Hindlimb muscle (tissue), 1 donor: ENCODE measurements around the gene PRSS27. TPM values are rescaled to one million over a fixed set of nuclear protein-coding genes. Genes with fewer than 3 reads are reported as not detected.
"Not testable (repeated sequence)": the region's sequence is repeated elsewhere in the genome, so short reads cannot be mapped to it uniquely, and the experiment has no call there.

ENCODE experiments used
- DNase-seq: peaks from one replicate; pipeline ENCODE4 v3.0.0-alpha.2; 2013
- polyA plus RNA-seq: library from polyadenylated mRNA; unstranded; fragments of 120-200 nt; gene quantifications from one replicate; pipeline ENCODE4 v1.2.1, GENCODE V29; 2013; ENCODE audit not compliant: insufficient read length

PRSS27 gene
- polyA plus RNA-seq, 1 donor, result 1.0 TPM

DNA sequence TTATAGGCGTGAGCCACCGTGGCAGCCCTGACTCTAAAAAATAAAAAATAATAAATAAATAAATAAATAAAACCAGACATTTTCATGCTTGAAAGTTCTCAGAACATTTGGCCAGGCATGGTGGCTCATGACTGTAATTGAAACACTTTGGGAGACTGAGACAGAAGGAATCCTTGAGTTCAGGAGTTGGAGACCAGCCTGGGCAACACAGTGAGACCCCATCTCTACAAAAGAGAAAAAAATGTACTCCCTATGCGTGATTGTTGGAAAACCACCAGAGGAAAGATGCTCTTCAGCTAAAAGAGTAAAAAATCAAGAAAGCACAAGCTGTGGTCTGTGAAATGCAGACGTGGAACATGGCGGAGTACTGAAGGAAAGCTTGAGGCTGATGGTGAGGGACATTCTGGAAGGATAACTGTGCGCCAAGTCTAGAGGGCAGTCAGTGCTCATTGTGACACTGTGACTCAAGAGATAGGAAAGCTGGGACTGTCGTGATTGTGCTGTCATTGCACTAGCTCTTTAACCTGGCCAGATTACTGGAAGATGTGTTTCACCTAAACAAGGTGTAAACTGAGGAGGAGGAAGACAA, 4.2 kb upstream of the PRSS27 start:
- DNase-seq, result no peak

DNA sequence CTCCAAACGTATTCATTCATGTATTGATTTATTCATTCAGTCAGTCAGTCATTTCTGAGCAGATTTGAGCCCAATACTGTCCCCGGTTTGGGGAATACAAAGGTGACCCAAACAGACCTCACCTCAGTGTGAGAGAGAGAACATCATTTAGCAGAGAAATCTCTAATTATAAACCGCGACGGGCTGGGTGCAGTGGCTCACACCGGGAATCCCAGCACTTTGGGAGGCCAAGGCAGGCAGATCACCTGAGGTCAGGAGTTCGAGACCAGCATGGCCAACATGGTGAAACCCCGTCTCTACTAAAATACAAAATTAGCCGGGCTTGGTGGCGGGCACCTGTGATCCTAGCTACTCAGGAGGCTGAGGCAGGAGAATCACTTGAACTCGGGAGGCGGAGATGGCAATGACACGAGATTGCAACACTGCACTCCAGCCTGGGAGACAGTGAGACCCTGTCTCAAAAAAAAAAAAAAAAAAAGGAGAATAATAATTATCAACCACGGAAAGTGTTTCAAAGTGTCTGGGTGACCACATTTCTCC, 1.7 kb upstream of the PRSS27 start:
- DNase-seq, result not testable (repeated sequence)

DNA sequence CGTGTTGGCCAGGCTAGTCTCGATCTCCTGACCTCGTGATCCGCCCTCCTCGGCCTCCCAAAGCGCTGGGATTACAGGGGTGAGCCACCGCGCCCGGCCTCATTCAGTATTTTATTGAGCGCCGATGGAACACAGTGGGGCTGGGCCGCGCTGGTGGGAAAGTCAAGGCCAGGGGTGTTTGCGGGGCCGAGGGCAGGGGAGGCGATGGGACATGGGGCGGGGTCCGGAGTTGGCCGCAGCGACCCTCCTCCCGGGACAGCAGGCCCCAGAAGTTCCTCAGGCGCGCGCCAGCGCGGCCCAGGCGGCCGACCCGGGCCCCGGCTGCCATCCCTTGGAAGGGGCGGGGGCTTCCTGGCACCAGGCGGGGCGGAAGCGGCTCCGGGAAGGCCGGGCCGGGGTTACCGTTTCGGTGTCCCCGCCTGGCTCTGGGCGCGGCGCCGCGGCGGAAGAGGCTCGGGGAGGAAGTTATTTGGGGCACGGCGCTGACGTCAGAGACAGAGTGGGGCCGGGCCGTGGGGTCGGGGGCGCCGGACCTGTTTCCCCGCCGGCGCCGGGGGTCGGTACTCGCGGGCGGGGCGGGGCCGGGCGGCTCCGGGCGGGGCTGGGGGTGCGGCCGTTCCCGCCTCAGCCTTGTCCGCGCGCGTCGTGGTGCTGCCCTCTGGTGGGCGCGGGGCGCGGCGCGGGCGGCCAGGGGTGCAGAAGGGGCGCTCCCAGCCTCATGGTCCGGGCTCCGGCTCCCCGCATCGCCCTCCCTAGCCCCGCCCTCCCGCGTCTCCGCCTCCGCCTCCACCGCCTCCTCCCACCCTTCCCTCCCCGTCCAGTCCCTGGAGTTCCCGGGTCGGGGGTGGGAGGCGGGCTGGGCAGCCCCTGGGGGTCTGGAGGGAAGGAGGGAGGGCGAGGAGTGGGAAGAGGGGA, 952 bp upstream of the PRSS27 start:
- peak; percentile 77 for DNase-seq

DNA sequence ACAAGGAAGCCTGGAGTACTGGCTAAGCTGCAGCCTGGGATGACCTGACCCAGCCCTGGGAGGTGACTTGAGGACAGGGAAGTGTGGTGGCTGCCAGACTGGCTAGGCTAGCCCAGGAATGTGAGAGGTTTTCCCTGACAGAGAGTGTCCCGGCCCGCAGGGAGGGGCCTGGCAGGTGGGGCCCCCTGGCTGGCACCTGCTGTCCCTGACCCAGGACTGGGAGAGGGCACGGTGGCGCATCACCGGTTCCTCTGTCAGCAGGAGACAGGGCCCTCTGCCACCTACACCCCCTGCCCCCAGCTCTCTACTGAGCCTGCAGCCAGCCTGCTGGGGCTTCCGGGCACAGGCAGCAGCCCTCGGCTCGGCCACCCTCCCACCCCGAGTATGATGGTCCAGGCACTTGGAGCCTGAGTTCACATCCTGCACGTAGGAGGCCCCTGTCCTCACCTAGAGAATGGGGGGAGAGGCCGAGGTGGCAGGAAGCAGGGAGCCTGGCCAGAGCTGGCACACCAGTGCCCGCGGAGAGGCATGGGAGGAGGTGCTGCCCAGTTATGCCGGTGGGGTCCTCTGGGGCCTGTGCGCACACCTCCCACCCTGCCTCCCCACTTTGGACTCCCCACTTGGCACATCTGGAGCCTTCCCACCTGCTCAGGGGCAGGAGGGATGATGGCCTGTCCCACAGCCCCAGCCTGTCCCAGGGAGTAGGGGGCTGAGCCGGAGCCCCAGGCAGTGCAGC, 528 bp downstream of the PRSS27 start:
- DNase-seq, result no peak

DNA sequence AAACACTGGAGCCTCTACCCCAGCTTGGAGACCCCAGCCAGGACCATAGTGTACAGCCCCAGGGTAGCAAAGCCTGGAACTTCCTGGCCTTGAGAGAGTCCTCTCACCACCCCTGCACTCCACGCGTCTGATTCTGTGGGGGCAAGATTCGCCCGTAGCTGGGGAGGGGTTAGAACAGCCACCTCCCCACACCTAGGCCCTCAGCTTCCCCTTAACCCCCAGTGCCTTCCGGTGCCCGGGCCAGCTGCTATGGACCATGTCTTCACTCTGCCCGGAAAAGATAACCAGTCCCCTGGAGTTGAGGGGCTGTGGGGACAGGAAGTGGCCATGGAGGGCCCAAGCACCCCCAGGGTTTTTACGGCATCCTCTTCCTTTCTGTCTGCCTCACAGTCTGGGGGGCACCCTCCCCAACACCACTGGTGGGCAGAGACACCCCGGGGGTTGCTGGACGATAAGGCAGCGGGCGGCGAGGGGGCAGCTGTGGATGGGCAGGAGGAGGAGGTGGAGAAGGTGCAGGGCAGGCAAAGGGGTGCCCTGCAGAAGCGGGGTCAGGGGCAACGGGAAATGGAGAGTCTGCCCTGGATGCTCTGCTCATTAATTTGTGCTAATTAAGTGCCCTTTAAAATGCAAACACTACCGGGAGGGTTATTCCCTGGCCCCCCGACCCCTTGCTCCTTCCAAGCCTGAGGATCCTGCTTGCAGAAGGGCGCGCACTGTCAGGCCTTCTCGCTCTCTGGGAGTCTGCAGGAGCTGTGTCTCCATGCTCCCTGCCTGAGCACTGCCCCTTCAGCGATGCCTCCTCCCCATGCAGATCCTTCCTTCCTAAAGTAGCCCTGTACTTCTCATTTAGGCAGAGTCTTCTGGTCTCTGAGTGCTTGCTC, 2.4 kb downstream of the PRSS27 start:
- DNase-seq, result no peak

DNA sequence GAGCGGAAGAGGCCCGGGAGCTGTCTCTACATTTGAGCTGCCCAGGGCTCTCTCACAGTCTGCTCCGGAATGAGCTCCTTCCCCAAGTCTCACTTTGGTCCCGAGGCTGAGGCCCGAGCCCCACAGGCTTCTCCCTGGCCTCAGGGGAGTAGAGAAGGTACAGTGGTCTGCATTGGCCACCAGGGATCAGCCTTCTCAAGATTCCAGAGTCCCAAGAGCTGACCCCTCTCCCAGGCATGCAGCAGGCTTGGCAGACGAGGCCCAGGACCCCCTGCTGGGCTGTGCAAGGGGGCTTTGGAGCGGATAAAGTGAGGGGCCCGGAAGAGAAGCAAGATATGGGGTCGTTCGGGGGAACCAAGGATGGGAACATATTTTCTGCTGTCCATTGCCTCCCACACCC, 3.1 kb downstream of the PRSS27 start:
- DNase-seq, result no peak

DNA sequence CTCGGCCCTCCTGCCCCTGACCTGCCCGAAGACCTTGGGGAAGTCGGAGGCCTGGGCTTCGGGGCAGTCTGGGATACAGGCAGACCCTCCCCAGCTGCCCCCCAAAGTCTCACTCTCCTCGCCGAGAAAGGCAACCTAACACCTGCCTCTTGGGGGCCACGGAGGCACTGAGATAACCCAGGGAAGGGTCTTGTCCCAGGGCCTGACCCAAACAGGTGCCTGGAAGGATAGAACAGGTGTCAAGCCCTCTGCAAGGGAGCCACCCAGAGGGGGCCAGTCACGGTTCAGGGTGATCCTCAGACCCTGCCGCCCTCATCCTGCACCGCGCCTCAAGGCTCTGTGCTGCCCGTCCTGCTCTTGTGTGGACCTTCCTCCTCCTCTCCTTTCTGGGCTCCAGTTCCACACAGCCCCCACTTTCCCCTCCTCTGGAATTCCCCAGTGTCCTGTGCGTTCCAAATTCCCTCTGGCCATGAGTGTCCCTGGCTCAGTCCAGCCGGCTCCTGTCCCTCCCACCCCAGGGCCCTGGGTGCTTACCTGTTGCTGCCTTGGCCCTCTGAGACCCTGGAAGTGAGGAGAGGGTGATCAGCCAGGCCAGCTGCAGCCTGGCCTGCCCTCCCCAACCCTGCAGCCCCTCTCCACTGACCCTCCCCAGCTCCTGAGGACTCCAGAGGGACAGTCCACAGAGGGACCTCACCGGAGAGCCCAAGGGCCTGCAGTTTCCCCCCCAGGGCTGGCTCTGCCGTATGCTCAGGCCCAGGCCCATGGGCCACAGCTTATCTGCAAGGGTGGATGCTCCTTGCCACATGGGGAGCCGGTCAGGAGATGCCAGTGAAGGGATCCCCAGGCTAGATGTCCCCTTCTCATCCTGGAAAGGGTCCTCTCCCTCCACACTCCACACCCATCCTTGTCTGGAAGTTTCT, 3.8 kb downstream of the PRSS27 start:
- no peak for DNase-seq

DNA sequence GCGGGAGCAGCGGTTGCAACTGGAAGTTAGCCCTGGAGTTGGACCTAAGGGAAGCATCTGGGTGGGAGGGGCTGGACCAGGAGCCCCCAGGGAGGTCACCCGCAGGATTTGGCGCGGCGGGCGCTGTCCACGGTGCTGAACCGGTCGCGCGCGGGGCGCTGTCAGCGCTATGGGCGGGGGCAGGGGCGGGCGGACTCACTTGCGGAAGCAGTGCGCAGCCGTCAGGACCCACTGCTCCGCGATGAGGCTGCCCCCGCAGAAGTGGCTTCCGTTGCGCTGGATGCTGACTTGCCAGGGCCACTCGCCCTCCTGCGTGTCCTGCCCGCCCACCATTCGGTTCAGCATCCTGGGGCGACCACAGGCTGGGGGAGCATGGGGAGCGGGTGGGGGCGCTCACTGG, 4.5 kb downstream of the PRSS27 start:
- peak; percentile 63 for DNase-seq

DNA sequence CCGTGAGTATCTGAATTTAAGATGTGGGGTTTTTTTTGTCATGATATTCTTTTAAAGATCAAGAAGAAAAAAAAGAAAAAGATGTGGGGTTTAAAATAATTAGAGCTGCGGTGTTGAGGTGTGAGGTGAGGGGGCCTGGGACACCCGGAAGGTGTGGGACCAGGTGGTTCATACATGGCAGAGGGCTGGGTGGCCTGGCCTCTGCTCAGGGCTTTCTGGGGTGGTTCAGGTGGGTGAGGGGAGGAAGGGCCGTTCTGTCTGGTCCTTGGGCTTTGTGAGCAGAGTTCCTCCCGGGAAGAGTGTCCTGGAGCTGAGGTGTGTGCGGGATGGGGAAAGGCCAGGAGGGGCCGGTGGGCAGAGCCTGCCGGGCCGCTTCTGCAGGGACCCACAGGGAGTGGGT, 5.0 kb downstream of the PRSS27 start:
- no peak for DNase-seq

DNA sequence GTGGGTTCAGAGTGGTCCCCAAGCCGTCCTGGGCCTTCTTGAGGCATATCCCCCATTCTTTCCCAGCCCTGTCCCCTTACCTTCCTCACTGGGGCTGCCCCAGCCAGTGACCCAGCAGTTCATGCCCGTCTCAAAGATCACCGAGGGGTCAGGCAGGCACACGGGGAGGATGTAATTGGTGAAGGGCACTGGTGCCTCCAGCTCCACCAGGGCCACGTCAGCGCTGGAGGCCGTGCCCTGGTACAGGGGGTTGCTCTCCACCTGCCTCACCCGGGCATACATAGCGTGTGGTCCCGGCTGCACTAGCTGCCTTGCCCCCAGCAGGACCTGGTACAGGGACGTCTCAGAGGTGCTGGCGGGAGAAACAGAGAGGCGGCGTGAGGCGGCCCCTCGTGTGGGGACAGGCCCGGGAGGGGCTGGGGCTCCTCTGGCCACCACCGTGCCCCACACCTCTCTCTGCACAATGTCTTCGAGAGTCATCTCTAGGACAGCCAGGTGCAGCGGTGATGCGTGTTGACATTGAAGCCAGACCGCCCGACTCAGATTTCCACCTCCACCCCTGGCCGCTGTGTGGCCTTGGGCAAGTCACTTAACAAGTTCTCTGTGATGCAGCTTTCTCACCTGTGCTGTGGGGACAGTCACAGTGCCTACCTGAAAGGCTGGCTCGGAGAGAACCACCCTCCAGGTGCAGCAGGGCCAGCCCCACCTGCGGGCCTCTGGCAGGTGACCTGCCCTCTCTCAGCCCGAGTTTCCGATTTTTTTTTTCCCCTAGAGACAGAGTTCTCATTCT, 5.8 kb downstream of the PRSS27 start:
- no peak for DNase-seq

DNA sequence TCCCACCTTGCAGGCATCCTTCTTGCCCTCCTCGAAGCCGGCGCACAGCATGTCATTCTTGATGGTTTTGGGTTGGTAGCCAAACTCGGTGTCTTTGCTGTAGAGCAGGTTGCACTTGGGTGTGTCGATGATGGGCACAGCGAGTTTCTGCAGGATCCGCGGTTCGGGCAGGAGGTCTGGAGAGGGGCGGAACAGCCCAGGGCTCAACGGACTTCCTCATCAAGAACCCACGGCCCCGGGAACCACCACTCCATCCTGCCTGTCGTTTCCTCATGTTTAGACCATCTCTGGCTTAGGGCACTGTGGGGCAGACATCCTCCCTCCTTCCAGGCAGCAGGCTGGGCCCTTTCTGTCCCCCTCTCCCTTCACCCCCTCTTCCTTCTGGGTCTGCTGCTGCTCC, 6.5 kb downstream of the PRSS27 start:
- DNase-seq, result no peak

DNA sequence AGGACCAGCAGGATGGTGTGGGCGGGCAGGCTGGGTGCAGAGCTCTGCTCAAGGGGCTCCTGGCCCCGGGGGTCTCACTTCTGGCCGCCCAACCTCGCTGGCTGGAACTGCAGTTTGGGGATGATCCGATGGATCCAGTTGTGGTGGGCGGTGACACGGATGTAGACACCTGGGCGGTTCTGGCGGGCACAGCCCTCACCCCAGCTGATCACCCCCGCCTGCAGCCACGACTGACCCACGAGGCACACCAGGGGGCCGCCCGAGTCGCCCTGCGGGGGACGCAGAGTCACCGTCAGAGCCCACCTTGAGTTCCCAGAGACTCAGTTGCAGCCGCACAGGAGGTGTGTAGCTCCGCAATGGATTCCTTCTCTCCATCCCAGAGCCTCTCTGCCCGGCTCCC, 7.5 kb downstream of the PRSS27 start:
- DNase-seq, result no peak

DNA sequence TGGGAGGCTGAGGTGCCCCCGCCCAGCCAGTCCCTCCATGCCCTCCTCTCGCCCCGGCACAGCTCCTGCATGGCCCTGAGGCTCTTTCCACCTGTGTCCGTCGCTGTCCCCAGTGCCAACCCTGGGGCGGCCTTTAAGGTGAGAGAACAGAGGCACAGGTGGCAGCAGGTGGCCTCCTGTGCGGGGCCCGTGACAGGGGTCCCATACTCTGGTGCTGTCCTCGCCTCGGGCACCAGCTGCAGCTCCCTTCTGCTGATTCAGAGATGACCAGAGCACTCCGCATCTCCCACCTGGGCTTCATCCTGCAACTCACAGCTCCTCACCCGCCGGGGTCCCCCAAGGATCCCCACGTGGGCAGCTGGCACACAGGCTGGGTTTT, 8.0 kb downstream of the PRSS27 start:
- DNase-seq, result no peak

DNA sequence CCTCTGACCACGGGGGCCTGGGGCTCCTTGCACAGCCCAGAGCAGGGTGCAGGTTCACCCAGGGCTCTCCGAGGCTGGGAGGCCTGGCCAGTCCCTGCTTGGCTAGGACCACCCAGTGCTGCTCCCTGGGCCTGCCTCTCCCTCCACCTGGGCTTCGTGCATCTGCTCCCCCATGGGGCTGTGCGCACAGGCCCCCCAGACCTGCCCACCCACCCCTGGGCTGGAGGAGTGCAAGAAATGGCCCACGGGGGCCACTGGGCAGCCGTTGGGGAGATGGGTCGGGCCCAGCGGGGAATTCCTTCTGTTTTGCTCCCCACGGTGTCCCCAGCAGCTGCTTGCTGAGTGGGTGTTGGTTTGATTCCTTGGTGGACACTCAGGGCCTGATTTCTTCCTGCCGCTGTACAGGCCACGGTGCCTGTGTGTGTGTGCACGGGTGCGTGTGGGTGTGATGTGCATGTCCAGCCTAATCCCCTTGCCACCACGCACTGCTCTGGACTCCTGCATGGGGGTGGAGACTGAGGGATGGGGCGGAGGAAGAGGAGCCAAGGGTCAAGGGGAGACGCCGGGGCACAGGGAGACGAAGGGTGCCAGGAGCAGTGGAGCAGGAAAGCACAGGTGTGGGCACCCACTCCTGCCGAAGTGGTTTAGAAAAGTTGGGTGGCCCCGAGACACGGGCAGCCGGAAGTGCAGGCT, 8.5 kb downstream of the PRSS27 start:
- no peak for DNase-seq

DNA sequence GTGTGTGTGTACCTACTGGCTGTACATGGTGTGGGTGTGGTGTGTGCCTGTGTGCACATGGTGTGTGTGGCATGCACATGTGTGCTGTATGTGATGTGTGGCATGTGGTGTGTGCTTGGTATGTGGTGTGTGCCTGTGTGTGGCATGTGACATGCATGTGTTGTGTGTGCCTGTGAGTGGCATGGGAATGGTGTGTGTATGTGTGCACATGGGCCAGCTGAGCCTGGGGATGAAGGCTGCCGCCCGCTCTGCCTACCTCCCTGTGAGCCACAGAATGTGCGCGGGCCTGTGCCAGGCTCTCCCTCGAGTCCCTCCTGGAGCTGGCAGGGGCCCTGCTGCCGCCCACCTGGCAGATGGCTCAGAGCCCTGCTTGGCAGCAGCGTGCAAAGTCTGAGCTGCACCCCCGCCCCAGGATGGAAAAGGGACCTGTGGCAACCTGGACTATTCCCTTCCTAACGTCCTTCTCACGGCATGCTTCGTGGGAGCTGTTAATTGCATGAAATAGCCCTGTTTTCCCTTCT, 9.3 kb downstream of the PRSS27 start:
- DNase-seq, result no peak

DNA sequence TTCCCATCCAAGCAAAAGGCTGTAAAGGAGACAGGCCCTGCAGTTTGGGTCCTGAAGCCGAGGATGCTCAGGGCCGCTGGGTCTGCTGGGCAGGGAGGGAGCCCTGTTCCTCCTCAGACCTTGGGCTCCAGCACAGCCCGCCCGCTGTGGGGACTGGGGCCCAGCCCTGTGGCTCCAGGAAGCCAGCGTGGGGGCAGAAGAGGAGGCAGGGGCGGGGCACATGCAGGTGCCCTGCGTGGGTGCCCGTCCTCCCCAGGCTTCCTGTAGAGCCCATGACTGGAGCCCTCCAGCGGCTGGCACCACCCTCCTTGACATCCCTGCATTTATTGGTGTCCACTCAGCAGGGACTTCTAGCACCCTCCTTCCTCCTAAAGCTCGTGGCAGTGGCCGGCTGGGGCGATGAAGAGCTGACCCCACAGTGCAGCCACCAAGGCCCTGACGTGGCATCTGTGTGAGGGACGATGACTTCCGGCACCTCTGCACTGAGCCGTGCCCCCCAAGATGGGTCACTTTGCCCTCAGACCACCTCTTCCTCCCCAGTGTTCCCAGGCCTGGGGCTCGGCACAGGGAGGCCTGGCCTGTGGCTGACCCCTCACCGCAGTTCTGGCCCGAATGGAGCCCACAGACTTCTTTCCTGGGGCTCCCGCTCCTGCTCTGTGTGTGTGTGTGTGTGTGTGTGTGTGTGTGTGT, 9.9 kb downstream of the PRSS27 start:
- no peak for DNase-seq

DNA sequence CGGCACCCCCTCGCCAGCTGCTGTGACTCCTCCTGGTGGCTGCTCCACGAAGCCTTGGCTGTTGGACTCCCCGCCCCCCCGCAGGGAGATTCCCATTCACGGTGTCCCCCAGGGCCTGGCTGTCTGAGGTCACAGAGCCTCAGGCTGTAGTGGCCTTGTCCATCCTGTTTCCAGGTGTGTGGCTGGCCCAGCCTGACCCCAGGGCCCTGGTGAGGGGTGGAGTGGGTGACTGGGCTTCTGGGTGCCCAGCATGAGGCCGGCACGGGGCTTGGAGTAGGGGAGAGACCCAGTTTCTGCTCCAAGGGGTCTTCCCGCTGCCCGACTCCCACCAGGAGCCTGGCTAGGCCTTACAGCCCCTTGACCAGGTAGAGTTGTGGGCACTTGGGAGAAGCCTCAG, 10.4 kb downstream of the PRSS27 start:
- no peak for DNase-seq

DNA sequence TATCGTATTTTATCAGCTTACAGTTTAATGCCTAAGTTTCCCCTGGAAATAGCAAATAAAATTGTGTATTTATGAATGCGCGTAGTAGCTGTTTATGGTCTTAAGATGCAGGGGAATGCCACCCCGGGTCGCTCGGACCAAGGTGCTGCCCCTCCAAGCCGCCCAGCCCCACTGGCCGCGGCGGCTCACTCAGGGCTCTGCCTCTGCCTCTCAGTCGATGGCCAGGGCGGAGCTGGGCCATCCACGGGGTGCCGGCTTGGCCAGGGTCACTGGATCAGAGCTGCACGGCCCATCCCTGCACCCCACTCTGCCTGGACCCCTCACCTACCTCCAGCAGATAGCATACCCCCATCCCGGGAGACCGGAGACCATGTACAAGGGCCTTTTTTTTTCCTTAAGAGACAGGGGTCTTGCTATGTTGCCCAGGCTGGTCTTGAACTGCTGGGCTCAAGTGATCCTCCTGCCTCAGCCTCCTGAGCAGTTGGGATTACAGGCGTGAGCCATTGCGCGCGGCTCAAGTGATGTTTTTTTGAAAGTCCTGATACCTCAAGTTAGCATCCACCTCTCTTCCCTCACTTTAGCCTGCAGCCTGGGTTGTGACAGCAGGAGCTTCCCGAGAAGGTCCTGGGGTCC, 11.0 kb downstream of the PRSS27 start:
- no peak for DNase-seq
